Fibroblast of skin of left biceps (primary cell): ENCODE measurements around the gene LEFTY1.
"Not testable (repeated sequence)": the region's sequence is repeated elsewhere in the genome, so short reads cannot be mapped to it uniquely, and the experiment has no call there.

ENCODE experiments used
- DNase-seq, 2 experiments: peaks; one replicate each; pipeline ENCODE4 v3.0.0-alpha.2; 2013; ENCODE audit warnings: low read depth in 2 of 2

LEFTY1 gene

DNA sequence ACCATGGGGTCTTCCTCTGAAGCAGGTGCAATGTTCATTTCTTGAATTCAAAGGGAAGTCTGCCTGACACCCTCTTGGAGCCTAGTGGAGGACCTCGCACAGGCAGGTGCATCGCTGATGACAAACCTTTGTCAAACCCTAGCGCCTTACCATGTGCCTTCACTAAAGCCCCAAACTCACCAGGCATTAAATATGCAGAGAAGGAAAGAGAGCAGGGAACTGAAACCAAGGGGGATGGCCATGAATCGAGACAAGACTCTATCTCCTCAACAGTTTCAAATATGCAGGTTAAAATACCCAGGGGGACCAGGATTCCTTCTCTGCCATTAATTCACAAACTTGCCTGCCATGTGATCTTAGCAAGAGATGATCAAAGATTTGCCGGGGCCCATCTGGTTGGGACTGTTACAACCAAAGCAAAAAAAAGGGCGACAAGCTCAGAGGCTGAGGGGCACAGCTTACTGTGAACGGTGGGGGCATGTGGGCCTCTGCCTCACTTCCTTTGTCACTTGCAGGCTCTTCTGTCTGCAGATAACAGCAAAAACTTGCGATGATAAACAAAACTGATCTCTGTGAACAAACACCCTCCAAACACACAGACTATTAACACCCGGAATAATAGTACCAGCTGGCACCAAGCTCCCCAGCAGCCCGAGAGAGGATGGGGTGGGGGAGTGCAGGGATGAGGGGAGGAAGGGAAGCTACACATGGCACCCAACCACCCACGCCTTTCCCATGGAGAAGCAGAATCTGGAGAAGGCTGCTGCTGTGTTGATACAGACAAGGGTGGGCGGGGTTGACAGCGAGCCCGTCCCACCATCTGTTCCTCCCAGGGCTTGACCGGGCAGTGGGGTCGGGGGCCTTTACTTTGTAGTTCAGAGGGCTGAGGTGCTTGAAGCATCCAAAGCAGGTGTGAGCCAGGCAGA, 40.7 kb downstream of the LEFTY1 start:
- no peak for DNase-seq

DNA sequence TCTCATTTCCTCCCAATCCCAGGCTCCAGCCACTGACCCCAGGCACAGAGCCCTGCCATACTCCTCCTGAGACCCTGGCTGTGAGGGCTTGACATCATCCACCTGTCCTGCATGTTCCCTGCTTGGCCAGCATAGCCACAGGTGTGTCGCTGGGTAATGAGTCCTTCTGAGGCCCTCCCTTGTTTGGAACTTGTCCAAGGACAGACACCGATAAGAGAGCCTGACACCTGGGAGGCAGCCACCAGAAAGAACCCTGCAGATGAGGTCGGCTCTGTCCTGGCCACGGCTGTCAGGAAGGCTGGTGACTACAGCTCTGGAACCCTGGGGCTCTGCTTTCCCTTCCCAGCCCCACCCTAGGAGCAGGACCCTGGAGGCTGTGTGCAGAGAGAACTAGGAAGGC, 41.3 kb downstream of the LEFTY1 start:
- no peak for DNase-seq

DNA sequence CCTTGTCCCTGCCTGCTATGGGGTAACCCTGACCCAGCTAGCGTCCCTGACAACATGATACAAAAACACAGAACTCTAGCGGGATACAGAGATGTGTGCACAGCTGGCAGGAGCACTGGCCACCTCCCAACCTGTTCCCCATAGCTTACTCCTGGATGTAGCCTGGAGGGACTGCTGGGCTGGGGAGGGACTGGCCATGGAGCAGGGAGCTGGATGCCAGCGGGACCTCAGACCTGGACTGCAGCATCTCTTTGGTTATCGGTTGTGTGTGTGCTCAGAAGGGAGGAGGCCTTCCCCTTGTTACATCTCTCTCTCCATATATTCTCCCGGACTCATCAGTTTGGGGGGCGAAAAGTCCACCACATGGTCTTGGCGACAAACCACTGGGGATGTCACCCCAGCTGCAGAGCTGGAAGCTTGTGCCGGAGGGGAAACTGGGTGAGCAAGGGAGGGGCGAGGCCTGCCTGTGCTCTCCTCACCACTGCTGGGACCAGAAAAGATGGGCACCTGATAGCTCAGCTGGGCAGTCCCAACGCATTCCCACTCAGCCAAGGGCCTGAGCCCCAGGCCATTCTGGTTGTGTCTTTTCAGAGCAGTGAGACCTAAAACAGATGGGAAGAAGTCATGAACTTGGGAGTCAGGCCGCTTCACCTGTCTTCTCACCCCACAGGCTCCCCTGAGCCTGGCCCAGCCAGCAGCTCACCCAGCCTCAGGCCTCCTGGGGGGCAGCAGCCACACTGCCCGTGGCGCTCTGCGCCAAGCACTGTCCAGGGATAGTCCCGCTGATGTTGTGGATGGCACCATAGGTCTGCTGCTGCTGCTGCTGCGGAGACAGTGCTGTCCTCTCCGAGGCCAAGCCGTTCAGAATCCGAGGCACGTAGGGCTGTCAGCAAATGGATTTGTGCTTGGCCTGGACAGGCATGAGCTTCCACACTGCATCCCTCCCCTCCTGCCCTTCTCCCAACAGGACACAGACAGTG, 42.3 kb downstream of the LEFTY1 start:
- no peak for DNase-seq

DNA sequence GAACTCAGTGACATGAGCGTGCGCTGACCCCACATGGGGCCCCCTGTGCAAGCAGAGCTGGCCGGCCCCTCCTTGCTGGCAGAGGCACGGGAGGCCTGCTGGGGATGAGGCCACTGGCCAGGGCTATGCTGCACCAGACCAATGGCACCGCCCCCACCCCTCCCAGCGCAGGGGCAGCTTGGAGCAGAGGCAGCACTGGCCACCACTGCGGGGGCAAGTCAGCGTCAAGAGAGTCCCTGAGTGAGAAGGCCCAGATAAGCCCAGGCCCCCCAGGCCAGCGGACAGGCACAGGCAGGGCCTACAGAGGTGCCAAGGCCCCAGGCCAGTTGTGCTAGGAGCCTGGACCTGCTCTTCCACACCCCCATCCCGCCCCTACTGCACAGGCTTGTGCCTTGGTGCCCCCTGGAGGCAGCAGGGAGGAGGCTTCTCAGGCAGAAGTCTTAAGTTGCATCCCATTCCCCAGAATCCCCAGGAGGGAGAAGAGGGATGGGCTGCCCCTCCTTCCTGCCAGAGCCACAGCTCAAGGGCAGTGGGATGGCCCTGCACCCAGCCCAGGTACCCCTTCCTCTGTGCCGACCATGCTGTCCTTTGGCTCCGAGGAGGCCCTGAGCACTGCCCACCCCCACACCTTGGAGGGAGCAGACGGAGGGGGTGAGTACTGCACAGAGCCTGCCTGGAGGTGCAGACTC, 43.2 kb downstream of the LEFTY1 start:
- peak; percentile 33 to 40 for DNase-seq

DNA sequence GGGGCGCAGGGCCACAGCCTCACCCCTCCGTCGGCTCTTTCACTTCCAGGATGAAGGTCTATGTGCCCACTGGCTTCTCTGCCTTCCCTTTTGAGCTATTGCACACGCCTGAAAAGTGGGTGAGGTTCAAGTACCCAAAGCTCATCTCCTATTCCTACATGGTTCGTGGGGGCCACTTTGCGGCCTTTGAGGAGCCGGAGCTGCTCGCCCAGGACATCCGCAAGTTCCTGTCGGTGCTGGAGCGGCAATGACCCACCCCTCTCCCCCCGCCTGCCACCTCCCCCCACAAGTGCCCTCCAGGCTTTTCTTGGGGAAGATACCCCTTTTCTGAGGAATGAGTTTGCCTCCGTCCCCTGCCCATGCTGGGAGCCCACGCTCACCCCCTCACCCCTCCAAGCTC, 43.8 kb downstream of the LEFTY1 start:
- no peak for DNase-seq

DNA sequence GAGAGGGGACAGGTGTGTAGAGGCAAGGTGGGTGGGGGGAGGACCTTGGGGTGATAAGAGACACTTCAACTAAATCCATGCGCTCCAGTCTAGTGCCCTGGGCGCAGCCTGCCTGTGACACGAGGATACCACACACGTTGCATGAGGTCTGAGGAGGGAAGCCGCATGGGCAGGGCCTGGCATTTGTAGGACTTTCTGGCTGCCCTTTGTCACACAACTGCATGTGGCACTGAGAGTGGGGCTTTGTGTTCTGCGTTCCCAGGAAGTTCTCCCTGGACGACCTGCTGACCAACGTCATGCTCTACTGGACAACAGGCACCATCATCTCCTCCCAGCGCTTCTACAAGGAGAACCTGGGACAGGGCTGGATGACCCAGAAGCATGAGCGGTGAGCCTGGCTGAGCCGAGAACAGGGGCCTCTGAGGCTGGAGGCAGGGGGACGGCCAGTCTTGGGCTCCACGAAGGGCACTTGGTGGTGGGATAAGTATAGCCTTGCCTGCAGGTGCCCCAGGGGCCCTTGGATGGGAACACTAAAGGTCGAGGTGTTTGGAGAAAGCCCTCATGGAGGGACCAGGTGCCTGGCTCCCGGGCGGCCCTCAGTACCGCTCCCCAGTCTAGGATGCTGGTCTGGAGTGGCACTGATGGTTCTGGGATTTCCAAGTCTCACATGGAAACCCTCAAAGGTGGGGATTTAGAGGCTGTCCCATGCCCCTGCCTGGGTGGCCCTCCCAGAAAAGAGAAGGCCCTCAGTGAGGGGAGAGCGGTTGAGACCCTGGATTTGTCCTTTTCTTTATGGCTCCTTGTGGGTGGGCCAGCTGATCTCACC, 44.5 kb downstream of the LEFTY1 start:
- no peak for DNase-seq

DNA sequence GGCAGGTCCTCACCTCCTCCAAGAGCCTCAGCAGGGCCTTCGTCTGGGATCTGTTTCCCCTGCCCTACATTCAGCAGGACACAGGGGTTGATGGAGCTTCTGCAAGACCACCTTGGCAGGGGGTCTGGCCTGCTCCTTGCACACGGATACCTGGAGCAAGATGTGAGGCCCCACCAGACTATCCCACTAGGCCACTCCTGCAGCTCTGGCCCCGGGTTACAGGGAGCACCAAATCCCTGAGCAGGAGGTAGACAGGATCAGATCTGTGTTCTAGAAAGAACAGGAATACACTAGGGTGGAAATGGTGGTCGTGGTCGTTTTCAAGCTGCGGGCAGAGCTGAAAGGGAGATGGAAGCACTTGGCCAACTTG, 45.5 kb downstream of the LEFTY1 start:
- no peak for DNase-seq

DNA sequence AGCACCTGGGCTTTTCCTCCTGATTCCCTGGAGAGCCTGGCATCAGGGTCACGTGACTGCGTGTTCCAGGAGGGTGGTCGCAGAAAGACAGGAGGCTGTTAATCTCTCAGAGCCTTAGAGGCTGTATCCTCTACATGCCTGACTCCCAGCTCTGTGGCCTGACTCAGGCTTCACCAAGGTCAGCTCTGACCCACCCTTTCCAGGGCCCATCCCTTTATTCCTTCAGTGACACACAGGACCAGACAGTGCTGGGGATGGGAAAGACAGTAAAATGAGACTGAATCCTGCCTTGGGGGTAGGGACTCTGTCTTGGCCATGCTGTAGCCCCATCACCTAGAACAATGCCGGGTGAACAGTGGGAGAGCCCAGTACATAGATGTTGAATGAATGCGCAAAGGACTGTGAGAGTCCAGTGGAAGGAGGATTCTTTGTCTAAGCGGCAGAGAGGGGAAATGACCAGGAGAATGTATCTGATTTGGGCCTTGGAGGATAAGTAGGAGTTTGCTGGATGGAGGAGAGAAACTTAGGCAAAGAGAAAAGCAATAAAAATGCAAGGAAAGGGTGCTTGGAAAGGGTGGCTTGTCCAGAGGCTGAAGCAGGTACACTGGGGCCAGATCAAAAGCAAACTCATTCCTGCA, 46.0 kb downstream of the LEFTY1 start:
- DNase-seq = no peak

DNA sequence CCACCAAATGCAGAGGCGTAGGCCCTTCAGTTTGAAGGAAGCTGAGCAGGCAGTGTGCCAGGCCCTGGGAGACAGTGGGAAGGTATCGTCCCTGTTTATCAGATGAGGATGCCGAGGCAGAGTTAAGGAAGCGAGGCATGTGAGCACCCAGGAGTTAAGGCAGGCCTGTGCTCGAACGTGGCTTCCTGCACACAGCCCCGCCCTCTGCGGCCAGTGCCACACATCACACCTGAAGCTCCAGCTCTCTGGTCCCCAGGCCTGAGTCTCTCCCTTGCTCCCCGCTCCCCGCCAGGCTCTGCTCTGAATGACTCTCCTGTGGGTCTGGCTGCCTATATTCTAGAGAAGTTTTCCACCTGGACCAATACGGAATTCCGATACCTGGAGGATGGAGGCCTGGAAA, 46.9 kb downstream of the LEFTY1 start:
- no peak for DNase-seq

DNA sequence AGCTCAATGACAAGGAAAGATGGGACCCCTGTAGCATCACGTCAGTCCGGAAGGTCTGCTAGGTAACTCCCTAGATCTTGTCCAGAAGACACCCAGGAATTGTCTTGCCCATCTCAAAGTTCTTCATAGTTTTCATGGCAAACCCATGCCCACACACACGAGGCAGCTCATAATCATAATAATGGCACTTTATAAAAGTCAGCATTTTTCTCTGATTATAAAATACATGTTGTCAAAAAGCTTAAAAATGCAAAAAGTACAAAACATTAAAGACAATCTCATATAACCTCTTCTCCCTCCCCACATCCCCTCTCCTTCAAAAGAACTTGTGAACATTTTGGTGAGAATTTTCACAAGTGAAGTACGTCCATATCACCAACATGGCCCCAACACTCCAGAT, 48.2 kb downstream of the LEFTY1 start:
- DNase-seq = no peak

DNA sequence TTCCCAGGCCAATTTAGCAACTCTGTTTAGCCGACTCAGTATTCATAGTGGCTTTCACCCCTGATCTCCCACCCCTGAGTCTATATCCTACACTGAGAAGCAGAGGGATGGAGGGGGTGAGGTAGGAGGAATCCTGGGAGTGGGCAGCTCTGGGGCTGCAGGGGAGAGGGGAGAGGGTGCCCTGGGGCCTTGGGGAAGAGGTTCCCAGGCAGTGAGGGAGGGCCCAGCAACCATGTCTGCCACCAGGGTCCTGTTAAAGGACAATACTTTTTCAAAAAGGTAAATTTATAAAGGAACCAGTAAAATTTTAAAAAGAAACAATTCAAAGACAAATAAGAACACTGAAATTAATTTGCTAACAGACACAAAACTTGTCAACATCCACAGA, 48.7 kb downstream of the LEFTY1 start:
- no peak for DNase-seq

DNA sequence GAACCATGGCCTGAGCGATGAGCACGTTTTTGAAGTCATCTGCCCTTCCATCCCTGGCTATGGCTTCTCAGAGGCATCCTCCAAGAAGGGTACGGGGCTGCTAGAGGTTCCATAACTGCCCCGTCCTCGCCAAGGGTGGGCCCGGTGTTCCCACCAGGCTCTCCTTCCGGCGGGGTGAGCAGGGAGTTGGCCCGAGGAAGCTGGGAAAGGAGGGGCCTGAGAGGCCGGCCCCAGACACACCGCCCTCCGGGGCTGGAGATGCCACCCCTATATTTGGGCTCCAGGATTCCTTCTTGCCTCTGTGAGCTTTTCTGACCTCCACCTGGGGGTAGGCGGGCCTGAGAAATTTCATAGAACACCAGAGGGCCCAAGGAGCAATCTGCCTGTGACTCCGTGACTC, 50.2 kb downstream of the LEFTY1 start:
- DNase-seq = no peak

DNA sequence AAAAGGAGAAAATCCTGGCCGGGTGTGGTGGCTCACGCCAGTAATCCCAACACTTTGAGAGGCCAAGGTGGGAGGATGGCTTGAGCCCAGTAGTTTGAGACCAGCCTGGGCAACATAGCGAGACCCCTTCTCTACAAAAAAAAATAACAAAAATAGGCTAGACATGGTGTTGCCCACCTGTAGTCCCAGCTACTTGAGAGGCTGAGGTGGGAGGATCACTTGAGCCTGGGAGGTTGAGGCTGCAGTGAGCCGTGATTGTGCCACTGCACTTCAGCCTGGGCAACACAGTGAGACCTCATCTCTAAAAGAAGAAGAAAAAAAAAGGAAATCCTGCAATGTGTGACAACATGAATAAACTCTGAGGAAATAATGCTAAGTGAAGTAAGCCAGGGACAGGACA, 52.6 kb downstream of the LEFTY1 start:
- DNase-seq = not testable (repeated sequence)
